PC-9 (cell line): ENCODE results near the gene SPATA17. TPM values are rescaled to one million over a fixed set of nuclear protein-coding genes. Genes with fewer than 3 reads are reported as not detected.

Source experiments
- BruUV-seq: library from RNA; stranded (reverse); fragments of 400-500 nt; replicated peaks from 2 replicates; lab custom pipeline; 2021; lab: Mats Ljungman, UMichigan
- CTCF ChIA-PET: fragments of 300-600 bp; sonication (Branson Sonifier 250); formaldehyde crosslinking; loops from one replicate; lab custom pipeline; 2022; ENCODE audit warnings: antibody characterized with exemption; lab: Charles Lee
- POLR2A ChIA-PET: fragments of 300-600 bp; sonication (Branson Sonifier 250); formaldehyde crosslinking; loops from one replicate; lab custom pipeline; 2022; ENCODE audit warnings: antibody characterized with exemption; ENCODE audit not compliant: unreplicated experiment; lab: Charles Lee
- DNase-seq, 2 experiments: peaks; one replicate each; pipeline versions ENCODE4 v3.0.0 to v3.0.0-alpha.2; 2015 to 2022; ENCODE audit warnings: mixed read lengths in 1 of 2
- H2AFZ ChIP-seq: fragments of 200-600 bp; sonication (generic); 2 replicates; pipeline ENCODE4 v1.8.1; 2017; ENCODE audit warnings: antibody characterized with exemption
- H3F3A ChIP-seq: fragments of 200-600 bp; sonication (generic); 2 replicates; pipeline ENCODE4 v1.8.1; 2017; ENCODE audit warnings: antibody characterized with exemption, mild to moderate bottlenecking, low read depth; ENCODE audit not compliant: insufficient read depth
- H3K27ac ChIP-seq: fragments of 200-600 bp; sonication (generic); 2 replicates; pipeline ENCODE4 v1.6.1; 2016; ENCODE audit warnings: mixed run types
- H3K27me3 ChIP-seq: fragments of 200-600 bp; sonication (generic); 2 replicates; pipeline ENCODE4 v1.6.1; 2016; ENCODE audit warnings: low read depth, mixed run types; ENCODE audit not compliant: insufficient read depth
- H3K36me3 ChIP-seq: fragments of 200-600 bp; sonication (generic); 2 replicates; pipeline ENCODE4 v1.6.1; 2016; ENCODE audit warnings: low read depth, mixed run types
- H3K4me1 ChIP-seq: fragments of 200-600 bp; sonication (generic); replicated peaks from 2 replicates; pipeline ENCODE4 v1.6.1; 2016; ENCODE audit warnings: mixed run types; ENCODE audit not compliant: insufficient read depth
- H3K4me2 ChIP-seq: fragments of 200-600 bp; sonication (generic); 2 replicates; pipeline ENCODE4 v1.6.1; 2017; ENCODE audit warnings: mixed run types
- H3K4me3 ChIP-seq: fragments of 200-600 bp; sonication (generic); 2 replicates; pipeline ENCODE4 v1.6.1; 2016; ENCODE audit warnings: mixed run types
- H3K79me2 ChIP-seq: fragments of 200-600 bp; sonication (generic); 2 replicates; pipeline ENCODE4 v1.6.1; 2017; ENCODE audit warnings: low read depth, mixed run types
- H3K9me2 ChIP-seq: fragments of 200-600 bp; sonication (generic); 2 replicates; pipeline ENCODE4 v1.8.1; 2017; ENCODE audit warnings: mild to moderate bottlenecking; ENCODE audit not compliant: insufficient read depth
- H3K9me3 ChIP-seq: fragments of 200-600 bp; sonication (generic); 2 replicates; pipeline ENCODE4 v1.8.1; 2016; ENCODE audit warnings: low read depth; ENCODE audit not compliant: insufficient read depth
- H4K20me1 ChIP-seq: fragments of 200-600 bp; sonication (generic); 2 replicates; pipeline ENCODE4 v1.8.1; 2017; ENCODE audit not compliant: insufficient read depth
- EZH2 ChIP-seq: fragments of 200-600 bp; sonication (generic); IDR thresholded peaks from 2 replicates; pipeline ENCODE4 v1.8.0; 2017; ENCODE audit warnings: antibody characterized with exemption, low read depth
- intact Hi-C: fragments of 100-400 bp; cut with micrococcal nuclease; formaldehyde crosslinking; loops from one replicate; pipeline ENCODE4 v1.10.0; 2022; ENCODE audit not compliant: unreplicated experiment
- total RNA-seq: library from RNA; stranded (reverse); gene quantifications from 2 replicates; pipeline ENCODE4 v1.2.3, GENCODE V29; 2021
- TF ChIP-seq, protein P1 (sequence below): fragments of 200-600 bp; sonication (generic); conservative IDR thresholded peaks from 2 replicates; pipeline ENCODE4 v1.6.1; 2017; ENCODE audit warnings: mixed run types, antibody characterized with exemption, mild to moderate bottlenecking, moderate library complexity

Gene SPATA17
- total RNA-seq, 1 experiment from 2014 or later = 8.9 TPM

DNA sequence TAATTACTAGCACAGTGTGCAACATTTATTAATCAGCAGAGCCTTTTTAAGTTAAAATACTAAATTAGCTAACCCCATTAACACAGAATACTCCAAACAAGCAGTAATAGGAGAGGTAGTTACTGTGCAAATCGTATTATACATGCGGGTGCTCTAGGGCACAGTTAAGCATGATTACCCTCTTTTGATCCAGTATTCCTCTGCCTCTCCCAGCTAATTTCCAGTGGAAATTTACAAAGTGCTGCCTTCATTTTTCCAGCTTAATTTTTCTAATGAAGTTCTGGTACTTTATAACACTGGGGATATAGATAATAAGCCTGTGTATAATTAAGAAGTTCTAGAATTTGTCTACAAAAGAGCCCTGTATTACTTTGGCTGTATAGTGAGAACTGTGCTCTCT, 159.9 kb downstream of the SPATA17 start:
- no peaks in the 10 kb centered on the region for H3K36me3 ChIP-seq
- H3F3A ChIP-seq = no peaks in the 10 kb centered on the region
- no TSS peak for BruUV-seq
- TF ChIP-seq, protein P1, sequence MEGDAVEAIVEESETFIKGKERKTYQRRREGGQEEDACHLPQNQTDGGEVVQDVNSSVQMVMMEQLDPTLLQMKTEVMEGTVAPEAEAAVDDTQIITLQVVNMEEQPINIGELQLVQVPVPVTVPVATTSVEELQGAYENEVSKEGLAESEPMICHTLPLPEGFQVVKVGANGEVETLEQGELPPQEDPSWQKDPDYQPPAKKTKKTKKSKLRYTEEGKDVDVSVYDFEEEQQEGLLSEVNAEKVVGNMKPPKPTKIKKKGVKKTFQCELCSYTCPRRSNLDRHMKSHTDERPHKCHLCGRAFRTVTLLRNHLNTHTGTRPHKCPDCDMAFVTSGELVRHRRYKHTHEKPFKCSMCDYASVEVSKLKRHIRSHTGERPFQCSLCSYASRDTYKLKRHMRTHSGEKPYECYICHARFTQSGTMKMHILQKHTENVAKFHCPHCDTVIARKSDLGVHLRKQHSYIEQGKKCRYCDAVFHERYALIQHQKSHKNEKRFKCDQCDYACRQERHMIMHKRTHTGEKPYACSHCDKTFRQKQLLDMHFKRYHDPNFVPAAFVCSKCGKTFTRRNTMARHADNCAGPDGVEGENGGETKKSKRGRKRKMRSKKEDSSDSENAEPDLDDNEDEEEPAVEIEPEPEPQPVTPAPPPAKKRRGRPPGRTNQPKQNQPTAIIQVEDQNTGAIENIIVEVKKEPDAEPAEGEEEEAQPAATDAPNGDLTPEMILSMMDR = no peak
- no peak for TF ChIP-seq EZH2
- H3K4me1 ChIP-seq = no peaks in the 10 kb centered on the region
- H3K9me3 ChIP-seq = no peaks in the 10 kb centered on the region
- no peak overlapping the region for H3K27ac ChIP-seq
- no peak overlapping the region for H3K4me2 ChIP-seq
- DNase-seq = no peak
- H3K27me3 ChIP-seq = no peaks in the 10 kb centered on the region
- ChIA-PET CTCF (no interaction called here), POLR2A (no interaction called here)
- H4K20me1 ChIP-seq = no peaks in the 10 kb centered on the region
- no peak overlapping the region for H3K4me3 ChIP-seq
- intact Hi-C loops = no loop called here
- no peaks in the 10 kb centered on the region for H3K79me2 ChIP-seq
- H2AFZ ChIP-seq = no peak overlapping the region
- no peaks in the 10 kb centered on the region for H3K9me2 ChIP-seq

DNA sequence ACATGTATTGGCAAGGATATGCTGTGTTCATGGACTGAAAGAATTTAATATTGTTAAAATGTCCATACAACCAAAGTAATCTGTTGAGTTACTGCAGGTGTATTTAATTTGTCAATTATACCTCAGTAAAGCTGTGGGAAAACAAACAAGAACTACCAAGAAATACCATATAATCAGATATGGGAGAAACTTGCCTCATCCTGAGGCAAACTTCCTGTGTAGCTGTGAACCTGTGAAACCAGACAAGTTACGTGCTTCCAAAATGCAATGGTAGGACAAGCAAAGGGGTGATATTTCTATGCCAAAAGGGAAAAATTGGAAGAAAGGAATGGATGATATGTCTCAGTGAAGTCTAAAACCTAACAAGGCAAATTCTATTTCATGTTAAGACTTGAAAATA, 174.6 kb downstream of the SPATA17 start:
- CTCF ChIA-PET = no interaction called here
- intact Hi-C loops = no loop called here

DNA sequence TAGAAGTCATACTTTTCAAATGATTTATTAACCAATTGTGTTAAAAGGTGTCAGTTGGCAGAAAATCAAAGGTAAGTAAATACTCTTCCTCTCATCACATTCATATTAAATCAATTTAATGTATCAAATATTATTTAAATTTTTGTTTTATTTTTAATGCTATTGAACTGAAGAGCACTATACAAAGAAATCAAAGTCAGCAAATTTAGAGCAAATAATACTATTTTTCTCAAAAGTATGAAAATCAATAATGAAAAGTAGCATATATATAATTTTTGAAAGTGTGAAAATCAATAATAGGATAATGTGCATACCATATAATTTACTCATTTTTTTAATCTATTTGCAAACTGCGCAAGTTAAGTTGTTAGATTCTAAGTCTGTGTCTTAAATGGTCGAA, 181.0 kb downstream of the SPATA17 start:
- DNase-seq = no peak
- POLR2A ChIA-PET = no interaction called here
- BruUV-seq = no TSS peak

More for the DNA sequence above, 174.6 kb downstream of the SPATA17 start:
- Histone ChIP-seq H3K79me2 (no peaks in the 10 kb centered on the region), H2AFZ (no peak overlapping the region), H3K4me1 (no peaks in the 10 kb centered on the region), H3K36me3 (no peaks in the 10 kb centered on the region), H3K9me2 (no peaks in the 10 kb centered on the region), H3K9me3 (no peaks in the 10 kb centered on the region), H3K4me2 (no peak overlapping the region), H3F3A (no peaks in the 10 kb centered on the region), H3K27ac (no peak overlapping the region), H3K27me3 (no peaks in the 10 kb centered on the region), H3K4me3 (no peak overlapping the region), H4K20me1 (no peaks in the 10 kb centered on the region)
- no TSS peak for BruUV-seq
- POLR2A ChIA-PET = no interaction called here
- no peak for DNase-seq
- TF ChIP-seq EZH2 = no peak

More for the DNA sequence above, 181.0 kb downstream of the SPATA17 start:
- Histone ChIP-seq H3K36me3 (no peaks in the 10 kb centered on the region), H3K9me2 (no peaks in the 10 kb centered on the region), H3K4me2 (no peak overlapping the region), H3K4me3 (no peak overlapping the region), H3K4me1 (no peaks in the 10 kb centered on the region), H3K79me2 (no peaks in the 10 kb centered on the region), H3K27ac (no peak overlapping the region), H3F3A (no peaks in the 10 kb centered on the region), H4K20me1 (no peaks in the 10 kb centered on the region), H3K27me3 (no peaks in the 10 kb centered on the region), H3K9me3 (no peaks in the 10 kb centered on the region), H2AFZ (no peak overlapping the region)
- intact Hi-C loops = no loop called here
- TF ChIP-seq EZH2 = no peak
- TF ChIP-seq, protein P1 = no peak
- CTCF ChIA-PET = no interaction called here
